Mesothelial cell of epicardium (in vitro differentiated cells): ENCODE data around the gene IPO13. TPM values are rescaled to one million over a fixed set of nuclear protein-coding genes. Genes with fewer than 3 reads are reported as not detected.
A peak's percentile ranks its signal among the peaks of the same experiment; 100 is the strongest.

Experiments
- DNase-seq, 2 experiments: peaks; one replicate each; pipeline ENCODE4 v3.0.0; 2021; ENCODE audit warnings: low spot score in 2 of 2; ENCODE audit not compliant: unreplicated experiment in 2 of 2
- H3K27ac Mint-ChIP-seq: 2 replicates; pipeline ENCODE4 v1.8.0; 2021; ENCODE audit warnings: mixed read lengths
- H3K27me3 Mint-ChIP-seq: 2 replicates; pipeline ENCODE4 v1.8.0; 2021; ENCODE audit warnings: low read depth, mixed read lengths
- H3K36me3 Mint-ChIP-seq: 2 replicates; pipeline ENCODE4 v1.8.0; 2021; ENCODE audit warnings: mixed read lengths
- H3K4me1 Mint-ChIP-seq: 2 replicates; pipeline ENCODE4 v1.8.0; 2021; ENCODE audit warnings: mixed read lengths
- H3K4me3 Mint-ChIP-seq: 2 replicates; pipeline ENCODE4 v1.8.0; 2021; ENCODE audit warnings: mild to moderate bottlenecking, moderate library complexity, mixed read lengths
- H3K9me3 Mint-ChIP-seq: 2 replicates; pipeline ENCODE4 v1.8.0; 2021; ENCODE audit warnings: mixed read lengths
- CTCF ChIP-seq: fragments of 200-600 bp; sonication (generic); IDR thresholded peaks from one replicate; pipeline ENCODE4 v1.5.0; 2021; ENCODE audit warnings: antibody characterized with exemption; ENCODE audit not compliant: unreplicated experiment
- total RNA-seq: library from RNA; stranded (reverse); gene quantifications from 3 replicates; pipeline ENCODE4 v1.2.1, GENCODE V29; 2021

IPO13 gene
- total RNA-seq, 1 donor from 2014 or later = 26.4 TPM

- H3K27me3 Mint-ChIP-seq = no peaks in the 10 kb centered on the region
- H3K36me3 Mint-ChIP-seq = no peaks in the 10 kb centered on the region
- DNase-seq = no peak
- no peaks in the 10 kb centered on the region for H3K9me3 Mint-ChIP-seq
- peaks cover 13% of the 10 kb centered on the region for H3K4me1 Mint-ChIP-seq
- no peak overlapping the region for H3K4me3 Mint-ChIP-seq
- TF ChIP-seq CTCF = no peak
- H3K27ac Mint-ChIP-seq = peak overlapping the region; percentile 17
Observed at GRCh38 chr1:43913051-43913501, 33.7 kb upstream of the IPO13 start.

GRCh38 chr1:43913666-43914360, 32.9 kb upstream of the IPO13 start:
- H3K9me3 Mint-ChIP-seq = no peaks in the 10 kb centered on the region
- H3K27me3 Mint-ChIP-seq = no peaks in the 10 kb centered on the region
- no peak overlapping the region for H3K27ac Mint-ChIP-seq
- H3K36me3 Mint-ChIP-seq = no peaks in the 10 kb centered on the region
- peaks cover 13% of the 10 kb centered on the region for H3K4me1 Mint-ChIP-seq
- TF ChIP-seq CTCF = no peak
- no peak overlapping the region for H3K4me3 Mint-ChIP-seq
- DNase-seq = no peak

- peaks cover 13% of the 10 kb centered on the region for H3K4me1 Mint-ChIP-seq
- H3K4me3 Mint-ChIP-seq = no peak overlapping the region
- H3K27ac Mint-ChIP-seq = no peak overlapping the region
- no peaks in the 10 kb centered on the region for H3K27me3 Mint-ChIP-seq
- TF ChIP-seq CTCF = no peak
- H3K36me3 Mint-ChIP-seq = no peaks in the 10 kb centered on the region
- DNase-seq = no peak
- no peaks in the 10 kb centered on the region for H3K9me3 Mint-ChIP-seq
Observed at GRCh38 chr1:43914576-43915525, 31.9 kb upstream of the IPO13 start.

GRCh38 chr1:43919906-43920305, 26.8 kb upstream of the IPO13 start:
- no peaks in the 10 kb centered on the region for H3K27me3 Mint-ChIP-seq

GRCh38 chr1:43921022-43921421, 25.7 kb upstream of the IPO13 start:
- no peak for TF ChIP-seq CTCF
- no peaks in the 10 kb centered on the region for H3K27me3 Mint-ChIP-seq
- H3K9me3 Mint-ChIP-seq = no peaks in the 10 kb centered on the region
- H3K36me3 Mint-ChIP-seq = peaks cover 15% of the 10 kb centered on the region
- H3K4me3 Mint-ChIP-seq = no peak overlapping the region
- no peaks in the 10 kb centered on the region for H3K4me1 Mint-ChIP-seq
- H3K27ac Mint-ChIP-seq = no peak overlapping the region
- no peak for DNase-seq

More at GRCh38 chr1:43919906-43920305, 26.8 kb upstream of the IPO13 start:
- no peak overlapping the region for H3K4me3 Mint-ChIP-seq
- H3K36me3 Mint-ChIP-seq = peaks cover 6% of the 10 kb centered on the region
- no peak for TF ChIP-seq CTCF
- H3K27ac Mint-ChIP-seq = no peak overlapping the region
- no peak for DNase-seq
- no peaks in the 10 kb centered on the region for H3K9me3 Mint-ChIP-seq
- no peaks in the 10 kb centered on the region for H3K4me1 Mint-ChIP-seq
